Activated CD4-positive, alpha-beta T cell treated with anti-CD3 and anti-CD28 coated beads for 4 hours (primary cell): ENCODE results near the gene SLC27A2.
"Not testable (repeated sequence)": the region's sequence is repeated elsewhere in the genome, so short reads cannot be mapped to it uniquely, and the experiment has no call there.

Source experiments
- DNase-seq, 2 donors: peaks; one replicate each; pipeline ENCODE4 v3.0.0-alpha.2; 2020

SLC27A2 gene

DNA sequence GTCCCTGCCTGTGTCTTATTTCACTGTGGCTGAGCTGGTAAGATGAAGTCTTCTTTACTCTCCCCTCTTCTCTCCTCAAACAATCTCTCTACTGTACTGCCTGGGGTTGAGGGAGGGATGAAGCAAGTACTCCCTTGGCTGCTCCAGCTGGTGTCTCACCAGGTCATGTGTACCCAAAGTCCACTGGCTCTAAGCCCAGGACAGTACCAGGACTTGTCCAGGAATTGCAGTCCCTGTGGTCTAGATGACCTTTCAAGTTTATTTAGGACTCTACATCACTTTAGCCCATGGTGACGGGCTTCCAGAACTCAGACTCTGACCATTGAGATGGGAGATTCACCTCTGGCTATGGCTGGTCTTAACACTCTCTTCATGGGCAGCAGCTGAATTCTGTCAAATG, 17.5 kb upstream of the SLC27A2 start:
- no peak for DNase-seq

DNA sequence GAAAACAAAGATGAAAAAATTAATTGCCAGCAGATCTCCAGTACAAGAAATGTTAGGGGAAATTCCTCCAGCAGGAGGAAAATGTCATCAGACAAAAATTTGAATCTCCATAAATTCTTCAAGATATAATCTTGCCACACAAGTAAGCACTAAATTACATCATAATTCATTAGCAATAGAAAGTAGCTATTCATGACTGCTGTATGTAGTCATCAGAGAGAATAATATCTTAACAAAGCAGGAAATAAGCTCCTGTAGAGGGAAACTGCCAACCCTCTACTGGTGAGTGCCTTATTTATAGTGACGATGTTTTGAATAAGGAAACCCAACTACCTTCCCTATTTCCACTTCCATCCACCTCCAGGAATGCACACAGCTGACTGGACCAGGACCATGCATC, 15.8 kb upstream of the SLC27A2 start:
- no peak for DNase-seq

DNA sequence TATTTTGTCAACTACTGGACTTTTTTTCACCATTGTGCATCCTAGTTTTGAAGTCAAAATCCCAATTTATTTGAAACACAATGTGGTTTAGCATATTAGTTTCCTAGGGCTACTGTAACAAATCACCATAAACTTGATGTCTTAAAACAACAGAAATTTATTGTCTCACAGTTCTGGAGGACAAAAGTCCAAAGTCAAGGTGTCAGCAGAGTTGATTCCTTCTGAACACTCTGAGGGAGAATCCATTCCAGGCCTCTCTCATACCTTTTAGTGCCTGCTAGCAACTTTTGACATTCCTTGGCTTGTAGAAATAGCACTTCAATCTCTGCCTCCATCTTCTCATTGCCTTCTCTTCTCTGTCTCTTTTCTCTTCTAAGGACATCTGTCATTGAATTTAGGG, 14.9 kb upstream of the SLC27A2 start:
- DNase-seq = no peak

DNA sequence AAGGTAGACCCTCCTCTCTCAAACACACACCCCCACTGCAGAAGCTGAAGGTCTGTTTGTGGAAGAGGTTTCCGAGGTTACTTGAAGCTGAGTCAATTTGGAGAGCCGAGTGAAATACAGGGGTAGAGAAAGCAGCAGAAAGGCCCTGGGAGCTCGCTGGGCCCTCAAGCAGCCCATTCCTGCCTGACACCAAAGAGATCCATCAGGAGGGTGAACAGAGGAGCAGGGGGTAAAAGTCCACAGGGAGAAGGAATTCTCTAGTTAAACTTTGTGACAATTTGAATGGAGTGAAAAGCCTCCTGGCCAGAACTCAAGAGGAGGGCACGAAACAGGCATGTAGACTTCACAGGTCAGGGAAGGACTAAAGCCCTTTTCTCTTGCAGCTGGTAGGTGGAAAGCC, 13.6 kb upstream of the SLC27A2 start:
- no peak for DNase-seq

DNA sequence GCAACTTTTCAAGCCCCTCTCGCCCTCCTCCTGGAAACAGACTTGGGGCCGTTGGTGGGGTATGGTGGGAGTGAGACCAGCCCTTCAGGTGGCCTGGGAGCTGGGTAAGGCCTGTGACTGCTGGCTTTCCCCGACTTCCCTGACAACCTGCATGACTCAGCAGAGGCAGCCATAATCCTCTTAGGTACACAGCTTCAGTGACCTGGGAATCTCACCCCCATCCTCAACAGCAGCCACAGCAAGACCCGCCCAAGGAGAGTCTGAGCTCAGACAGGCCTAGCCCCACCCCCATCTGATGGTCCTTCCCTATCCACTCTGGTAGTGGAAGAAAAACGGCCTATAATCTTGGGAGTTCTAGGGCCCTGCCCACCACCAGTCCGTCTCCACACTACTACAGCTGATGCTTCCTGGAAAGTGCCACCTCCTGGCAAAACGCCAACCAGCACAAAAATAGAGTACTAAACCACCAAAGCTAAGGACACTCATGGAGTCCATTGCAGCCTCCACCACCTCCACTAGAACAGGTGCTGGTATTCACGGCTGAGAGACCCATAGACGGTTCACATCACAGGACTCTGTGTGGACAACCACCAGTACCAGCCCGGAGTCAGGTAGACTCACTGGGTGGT, 13.1 kb upstream of the SLC27A2 start:
- no peak for DNase-seq

DNA sequence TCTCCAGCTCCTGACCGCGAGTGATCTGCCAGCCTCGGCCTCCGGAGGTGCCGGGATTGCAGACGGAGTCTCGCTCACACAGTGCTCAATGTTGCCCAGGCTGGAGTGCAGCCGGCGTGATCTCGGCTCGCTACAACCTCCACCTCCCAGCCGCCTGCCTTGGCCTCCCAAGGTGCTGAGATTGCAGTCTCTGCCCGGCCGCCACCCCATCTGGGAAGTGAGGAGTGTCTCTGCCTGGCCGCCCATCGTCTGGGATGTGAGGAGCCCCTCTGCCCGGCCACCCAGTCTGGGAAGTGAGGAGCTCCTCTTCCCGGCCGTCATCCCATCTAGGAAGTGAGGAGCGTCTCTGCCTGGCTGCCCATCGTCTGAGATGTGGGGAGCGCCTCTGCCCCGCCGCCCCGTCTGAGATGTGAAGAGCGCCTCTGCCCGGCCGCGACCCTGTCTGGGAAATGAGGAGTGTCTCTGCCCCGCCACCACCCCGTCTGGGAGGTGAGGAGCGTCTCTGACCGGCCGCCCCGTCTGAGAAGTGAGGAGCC, 9.6 kb upstream of the SLC27A2 start:
- DNase-seq = not testable (repeated sequence)

DNA sequence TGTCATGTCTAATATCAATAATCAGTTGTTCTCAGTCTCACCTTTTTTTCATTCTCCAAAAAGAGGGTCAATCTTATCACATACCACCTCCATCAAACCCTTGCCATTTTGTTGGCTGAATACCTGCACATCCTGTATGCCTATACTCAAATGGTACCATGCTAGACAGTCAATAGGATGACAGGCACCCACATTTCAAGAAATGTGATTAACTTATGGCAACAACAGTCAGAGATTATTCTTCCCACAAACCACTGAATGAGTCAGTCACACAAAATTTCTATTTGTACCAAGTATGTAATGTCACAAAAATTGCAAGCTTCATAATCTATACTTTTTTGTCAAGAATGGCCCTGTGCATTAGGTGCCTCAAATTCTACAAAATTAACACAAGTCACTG, 5.1 kb upstream of the SLC27A2 start:
- DNase-seq = no peak

DNA sequence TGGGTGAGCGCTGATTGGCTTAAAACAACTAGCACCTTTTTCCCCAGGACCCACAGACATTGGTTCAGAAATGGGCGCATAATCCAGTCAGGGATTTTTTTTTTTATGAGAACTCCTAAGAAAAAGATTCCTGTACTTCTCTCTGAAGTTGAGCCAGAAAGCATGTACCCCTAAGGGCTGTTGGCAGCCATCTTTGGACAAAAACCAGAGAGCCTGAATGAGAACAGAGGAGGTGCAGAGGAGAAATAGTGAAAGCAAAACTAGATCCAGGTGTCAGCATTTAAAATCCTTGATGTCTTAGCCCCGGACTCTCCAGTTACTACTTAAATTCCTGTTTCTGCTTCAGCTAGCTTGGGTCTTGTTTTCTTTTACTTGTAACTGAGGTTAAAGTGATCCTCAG, 1.9 kb upstream of the SLC27A2 start:
- no peak for DNase-seq

DNA sequence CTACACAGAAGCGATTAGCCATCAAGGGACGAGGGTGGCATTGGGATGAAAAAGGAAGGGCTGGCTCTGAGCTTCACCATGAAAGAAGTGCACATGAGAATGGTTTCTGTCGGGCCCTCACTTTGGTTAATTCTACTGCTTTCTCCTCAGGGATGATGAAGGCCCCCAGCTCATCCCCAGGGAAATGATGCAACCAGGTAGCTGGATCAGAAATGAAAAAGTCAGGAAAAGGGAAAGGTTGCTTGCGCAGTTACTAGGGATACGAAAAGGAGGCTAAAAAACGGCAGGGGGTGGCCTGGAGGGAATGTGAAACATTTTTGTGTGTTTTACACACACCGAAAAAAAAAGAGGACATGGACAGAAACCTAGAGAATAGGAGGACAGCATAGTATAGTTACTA, 1.4 kb upstream of the SLC27A2 start:
- DNase-seq = no peak

DNA sequence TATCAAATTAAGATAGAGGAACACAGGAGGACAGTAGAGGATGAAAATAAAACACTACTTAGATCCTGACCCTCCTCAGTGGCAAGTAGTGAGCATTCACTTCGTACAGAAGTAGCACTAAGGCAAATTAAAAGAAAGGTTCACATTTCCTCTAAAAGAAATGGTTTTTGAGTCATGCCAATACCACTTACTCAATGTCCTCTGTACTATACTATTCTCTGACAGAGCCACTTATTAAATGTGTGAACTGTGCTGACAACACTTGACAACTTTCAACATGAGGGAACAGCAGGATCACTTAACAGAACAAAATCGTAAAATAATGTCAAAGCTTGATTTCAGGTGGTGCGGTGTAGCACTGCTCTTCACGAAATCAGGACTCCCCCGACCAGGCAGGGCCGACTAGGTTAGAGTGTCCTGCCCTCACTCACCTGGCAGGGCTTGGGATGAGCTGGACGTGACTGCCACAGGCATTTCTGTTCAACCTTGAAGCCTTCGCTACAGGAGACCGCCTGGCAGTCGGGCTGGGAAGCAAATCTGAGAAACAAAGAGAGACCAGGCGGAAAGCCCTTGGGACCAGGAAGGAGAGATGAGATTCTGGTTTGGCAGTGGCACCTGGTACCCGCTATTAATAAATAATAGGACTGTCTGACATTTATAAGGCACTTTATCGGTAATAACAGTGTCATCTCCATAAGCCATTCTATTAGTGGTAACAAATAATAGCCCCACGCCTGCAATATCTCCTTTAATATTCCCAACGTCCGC, 611 bp upstream of the SLC27A2 start:
- no peak for DNase-seq

DNA sequence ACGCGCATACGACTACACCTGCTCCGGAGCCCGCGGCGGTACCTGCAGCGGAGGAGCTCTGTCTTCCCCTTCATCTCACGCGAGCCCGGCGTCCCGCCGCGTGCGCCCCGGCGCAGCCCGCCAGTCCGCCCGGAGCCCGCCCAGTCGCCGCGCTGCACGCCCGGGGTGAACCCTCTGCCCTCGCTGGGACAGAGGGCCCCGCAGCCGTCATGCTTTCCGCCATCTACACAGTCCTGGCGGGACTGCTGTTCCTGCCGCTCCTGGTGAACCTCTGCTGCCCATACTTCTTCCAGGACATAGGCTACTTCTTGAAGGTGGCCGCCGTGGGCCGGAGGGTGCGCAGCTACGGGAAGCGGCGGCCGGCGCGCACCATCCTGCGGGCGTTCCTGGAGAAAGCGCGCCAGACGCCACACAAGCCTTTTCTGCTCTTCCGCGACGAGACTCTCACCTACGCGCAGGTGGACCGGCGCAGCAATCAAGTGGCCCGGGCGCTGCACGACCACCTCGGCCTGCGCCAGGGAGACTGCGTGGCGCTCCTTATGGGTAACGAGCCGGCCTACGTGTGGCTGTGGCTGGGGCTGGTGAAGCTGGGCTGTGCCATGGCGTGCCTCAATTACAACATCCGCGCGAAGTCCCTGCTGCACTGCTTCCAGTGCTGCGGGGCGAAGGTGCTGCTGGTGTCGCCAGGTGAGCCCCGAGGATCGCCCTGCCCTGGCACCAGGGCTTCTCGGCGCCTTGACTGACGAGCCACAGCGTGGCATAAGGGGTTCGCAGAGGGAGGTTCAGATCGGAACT, 420 bp downstream of the SLC27A2 start:
- DNase-seq = peak; percentile 3 to 39

DNA sequence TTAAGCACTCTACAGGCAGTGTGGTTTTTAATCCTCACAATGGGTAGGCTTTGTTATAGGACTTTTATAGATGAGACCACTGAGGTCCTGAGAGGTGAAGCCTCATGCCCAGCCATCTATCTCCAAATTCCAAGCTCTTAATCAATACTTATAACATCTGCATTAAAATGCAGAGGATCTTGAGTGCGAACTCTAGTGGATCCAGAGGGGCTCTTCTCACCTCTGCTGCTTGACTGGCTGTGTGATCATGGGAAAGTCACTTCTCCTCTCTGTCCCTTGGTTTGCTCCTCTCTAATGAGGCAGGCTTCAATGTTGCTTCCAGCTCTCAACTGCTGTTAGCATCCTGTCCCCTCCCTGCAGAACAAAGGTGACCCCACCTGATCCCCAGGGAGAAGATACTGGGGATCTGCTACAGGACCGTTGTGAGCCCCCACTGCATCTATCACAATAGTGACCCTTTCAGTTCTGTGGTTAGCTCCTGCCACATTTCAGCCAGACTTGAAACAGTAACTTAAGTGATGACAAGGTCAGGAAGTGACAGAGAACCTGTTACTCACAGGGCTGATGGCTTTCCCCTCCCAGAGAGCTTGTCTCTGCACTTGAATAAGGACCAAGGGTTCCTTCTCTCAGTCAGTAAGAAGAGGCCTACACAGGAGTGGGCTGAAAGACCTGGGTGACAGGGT, 1.3 kb downstream of the SLC27A2 start:
- DNase-seq = no peak

DNA sequence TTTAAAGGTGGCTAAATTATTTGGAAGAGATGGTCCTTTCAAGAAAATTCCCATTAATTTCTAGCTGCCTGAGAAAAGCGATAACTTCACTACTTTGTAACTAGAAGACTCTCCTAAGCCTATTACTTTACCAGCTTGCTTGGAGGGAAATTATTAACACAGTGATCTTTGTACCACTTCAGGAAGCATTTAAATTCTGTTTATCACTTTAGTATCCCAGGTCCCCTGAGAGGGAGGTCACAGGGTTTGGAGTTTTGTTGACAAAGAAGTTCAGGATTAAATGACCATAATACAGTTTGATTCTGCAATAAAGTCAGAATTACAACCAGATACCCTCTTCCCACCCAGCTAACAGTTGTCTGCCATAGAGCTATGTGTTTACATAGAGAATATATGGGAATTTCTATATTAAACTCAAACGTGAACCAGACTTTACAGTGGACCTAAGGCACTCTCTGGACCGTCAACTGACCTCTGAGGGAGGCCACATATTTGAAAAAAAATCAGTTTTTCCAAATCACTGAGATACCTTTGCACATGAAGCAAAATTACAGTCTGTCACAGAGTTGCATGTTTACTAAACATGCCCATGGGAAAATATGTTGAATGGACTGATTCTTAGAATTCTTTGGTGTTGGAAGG, 3.0 kb downstream of the SLC27A2 start:
- no peak for DNase-seq

DNA sequence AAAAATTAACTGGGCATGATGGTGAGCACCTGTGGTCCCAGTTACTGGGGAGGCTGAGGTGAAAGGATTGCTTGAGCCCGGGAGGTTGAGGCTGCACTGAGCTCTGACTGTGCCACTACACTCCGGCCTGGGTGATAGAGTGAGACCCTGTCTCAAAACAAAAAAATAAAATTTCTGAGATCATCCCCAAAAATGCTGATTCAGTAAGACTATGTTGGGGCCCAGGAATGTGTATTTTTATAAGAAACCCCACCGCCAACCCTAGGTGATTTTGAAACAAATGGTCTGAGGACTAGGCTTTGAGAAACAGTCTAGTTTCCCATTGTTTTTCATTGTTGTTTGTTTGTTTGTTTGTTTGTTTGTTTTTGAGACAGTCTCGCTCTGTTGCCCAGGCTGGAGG, 4.1 kb downstream of the SLC27A2 start:
- no peak for DNase-seq

DNA sequence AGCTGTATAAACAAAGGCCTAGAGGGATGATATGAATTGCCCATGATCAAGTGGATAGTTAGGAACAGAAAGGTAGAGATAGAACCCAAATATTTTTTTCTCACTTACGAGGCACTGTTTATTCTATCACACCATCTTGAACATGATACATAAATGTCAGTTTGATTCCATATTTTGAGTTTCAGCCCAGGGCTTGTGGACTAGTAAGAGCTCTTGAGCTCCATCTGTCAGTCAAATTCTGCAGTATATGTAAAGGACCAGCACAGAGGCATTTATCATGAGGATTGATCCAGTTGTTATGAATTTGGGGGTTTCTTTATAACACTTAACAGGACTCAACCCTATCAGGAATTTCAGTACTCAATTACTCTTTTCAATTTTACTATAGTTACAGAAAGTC, 4.8 kb downstream of the SLC27A2 start:
- no peak for DNase-seq

DNA sequence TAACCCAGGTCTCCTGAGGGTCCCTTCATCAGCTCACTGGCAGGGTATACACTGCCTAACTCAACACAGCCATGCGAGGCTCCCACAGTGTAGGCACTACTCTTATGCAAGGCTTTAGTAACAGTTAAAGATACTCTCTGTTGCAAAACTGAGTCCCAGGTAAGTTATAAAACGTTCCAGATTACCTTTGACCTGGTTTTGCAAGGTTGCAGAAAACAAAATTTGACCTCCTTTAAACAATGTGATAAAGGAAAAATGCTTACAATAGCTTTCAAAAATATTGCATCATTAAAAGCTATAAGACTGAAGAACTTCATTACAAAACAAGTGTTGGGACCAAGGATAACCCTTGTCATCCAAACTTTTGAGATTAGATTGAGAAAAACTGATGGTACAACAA, 5.5 kb downstream of the SLC27A2 start:
- DNase-seq = no peak

DNA sequence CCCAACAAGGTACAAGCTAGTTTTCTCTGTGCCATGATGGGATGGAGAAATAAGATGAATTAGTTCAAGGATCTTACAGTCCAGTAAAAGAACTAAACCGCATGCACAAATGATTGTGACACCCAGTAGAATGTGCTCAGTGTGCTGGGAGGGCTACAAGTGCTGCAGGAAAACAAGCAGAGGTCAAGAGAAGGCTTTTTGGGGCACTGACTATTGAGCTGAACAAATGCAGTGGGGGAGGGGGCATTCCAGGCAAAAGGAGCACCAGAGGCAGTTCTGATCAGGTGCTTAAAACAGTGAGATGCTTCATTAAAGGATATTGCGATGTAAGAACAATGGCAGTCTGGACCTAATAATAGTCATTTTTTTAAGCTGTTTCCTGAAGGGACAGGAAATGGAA, 6.0 kb downstream of the SLC27A2 start:
- no peak for DNase-seq

DNA sequence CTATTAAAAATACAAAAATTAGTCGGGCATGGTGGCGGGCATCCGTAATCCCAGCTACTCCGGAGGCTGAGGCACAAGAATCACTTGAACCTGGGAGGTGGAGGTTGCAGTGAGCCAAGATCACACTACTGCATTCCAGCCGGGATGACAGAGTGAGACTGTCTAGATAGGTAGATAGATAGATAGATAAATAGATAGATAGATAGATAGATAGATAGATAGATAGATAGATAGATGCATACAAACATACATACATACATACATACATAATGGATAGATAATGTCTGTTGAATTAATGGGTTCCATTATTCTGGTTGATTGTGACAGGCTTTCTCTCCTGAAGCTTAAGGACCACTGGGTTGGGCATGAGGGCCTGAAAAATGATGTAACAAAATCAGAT, 6.8 kb downstream of the SLC27A2 start:
- not testable (repeated sequence) for DNase-seq

DNA sequence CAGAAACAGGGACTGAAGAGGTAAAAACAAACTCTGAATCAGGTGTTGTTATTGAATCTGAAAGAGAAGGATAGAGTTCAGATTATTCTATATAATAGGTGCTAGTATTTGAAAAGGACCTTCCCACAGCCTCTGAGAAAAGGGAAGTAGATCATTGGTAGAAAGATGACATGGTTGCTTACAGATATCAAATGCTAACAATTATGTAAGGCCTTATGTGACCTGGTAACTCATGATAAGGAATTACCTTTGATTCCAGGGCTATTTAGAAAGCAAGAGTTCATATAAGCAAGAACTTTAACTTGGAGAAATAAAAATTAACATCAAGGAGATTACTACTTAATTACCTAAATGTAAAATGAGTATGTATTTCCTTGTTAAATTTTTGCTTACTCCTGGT, 7.6 kb downstream of the SLC27A2 start:
- no peak for DNase-seq

DNA sequence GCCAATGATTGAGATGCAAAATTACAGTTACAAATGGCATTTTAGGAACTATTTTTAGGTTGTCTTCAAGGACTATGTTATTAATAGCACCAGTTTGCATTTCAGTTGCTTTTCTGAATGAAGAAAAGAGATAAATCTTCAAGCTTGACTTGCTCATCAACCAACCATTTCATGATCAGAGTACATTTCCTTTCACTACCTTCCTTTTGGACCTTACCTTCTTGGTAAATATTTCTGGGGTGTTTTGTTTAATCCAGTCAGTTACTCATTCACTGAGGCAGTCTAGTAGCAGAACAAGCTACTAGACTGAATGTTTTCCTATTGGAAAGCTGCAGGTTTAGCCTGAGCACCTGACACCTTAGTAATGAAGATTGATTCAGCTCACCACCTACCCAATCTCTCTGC, 8.2 kb downstream of the SLC27A2 start:
- no peak for DNase-seq

DNA sequence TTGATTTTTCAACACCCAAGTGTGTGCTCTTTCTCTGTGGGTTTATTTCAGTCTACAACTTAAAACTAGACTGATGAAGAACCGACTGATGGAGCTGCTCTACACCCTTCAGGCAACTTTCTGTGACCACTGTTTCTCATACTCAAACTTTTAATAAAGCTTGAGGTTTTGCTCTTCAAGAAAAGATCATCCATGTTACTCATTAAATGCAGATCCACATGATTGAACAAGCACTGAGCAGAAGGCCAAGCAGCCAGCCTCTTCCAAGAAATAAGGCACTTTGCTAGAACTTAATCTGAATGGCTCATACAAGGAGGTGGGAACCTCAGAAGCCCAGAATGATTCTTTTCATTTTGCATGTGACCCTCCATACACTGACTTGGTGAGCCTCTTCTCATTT, 8.7 kb downstream of the SLC27A2 start:
- no peak for DNase-seq

DNA sequence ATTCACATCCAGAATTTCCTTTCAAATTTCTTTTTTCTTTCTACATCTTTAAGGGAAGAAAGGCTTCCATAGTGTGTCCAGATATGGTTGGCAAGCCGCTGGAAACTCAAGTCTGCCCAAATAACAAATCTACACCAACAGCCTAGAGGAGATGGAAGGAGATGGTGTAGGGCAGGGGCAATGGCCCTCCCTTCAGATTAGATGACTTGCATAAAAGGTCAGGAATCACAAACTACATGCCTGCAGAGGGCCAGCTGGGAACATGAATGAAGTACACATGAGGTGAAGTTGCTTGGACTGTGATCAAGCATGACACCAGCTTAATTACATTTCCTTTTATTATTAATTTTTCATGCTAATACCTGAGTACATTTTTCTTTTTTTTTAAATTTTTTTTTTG, 10.2 kb downstream of the SLC27A2 start:
- no peak for DNase-seq
